K562 (cell line): Measurements from ENCODE around the gene MCMBP. TPM values are rescaled to one million over a fixed set of nuclear protein-coding genes. Genes with fewer than 3 reads are reported as not detected.

Experiments used
- ATAC-seq: fragments of 200-7000 bp; cut with Tn5 transposase; 3 replicates; pipeline ENCODE4 v1.9.1; 2020; ENCODE audit warnings: moderate library complexity
- BruUV-seq: library from RNA; stranded (reverse); fragments of 400-500 nt; replicated peaks from 2 replicates; lab custom pipeline; 2021; lab: Mats Ljungman, UMichigan
- CTCF ChIA-PET: fragments of 300-600 bp; formaldehyde crosslinking; extraction: SDS; loops from one replicate; lab custom pipeline; 2021; ENCODE audit warnings: low intra/inter-chr PET ratio; lab: Yijun Ruan, JAX
- POLR2A ChIA-PET: fragments of 300-600, 350-650 bp; sonication (Branson Sonifier 250); formaldehyde crosslinking; extraction: SDS; loops from one replicate; lab custom pipeline; 2021; ENCODE audit warnings: antibody characterized with exemption, inconsistent platforms; lab: Yijun Ruan, JAX
- DNase-seq, 4 experiments: peaks; one replicate each; pipeline versions ENCODE4 v3.0.0 to v3.0.0-alpha.2; 2011 to 2018; ENCODE audit warnings: low spot score in 3 of 4, mixed read lengths in 3 of 4; ENCODE audit errors: extremely low read depth in 1 of 4
- FAIRE-seq: peaks from 2 replicates; lab custom pipeline; 2011; peaks lifted over from hg19 to GRCh38; lab: Jason Lieb, UNC
- H2AFZ ChIP-seq: 2 replicates; pipeline ENCODE4 v1.6.0; 2011; ENCODE audit warnings: low read depth, low read length, control low read depth, inconsistent platforms
- H3K27ac ChIP-seq: fragments of 200-600 bp; 3 replicates; pipeline ENCODE4 v1.8.0; 2011; ENCODE audit warnings: low read depth, mild to moderate bottlenecking, control low read depth, inconsistent platforms, low read length, moderate library complexity, mixed read lengths; ENCODE audit errors: extremely low read depth
- H3K27me3 ChIP-seq, 2 experiments: fragments of 300-600 bp in 1 of 2; 2 replicates in 1 of 2; 3 replicates in 1 of 2; pipeline versions ENCODE4 v1.6.0 to v1.8.0; 2011; ENCODE audit warnings: inconsistent platforms in 2 of 2, low read length in 2 of 2, mild to moderate bottlenecking in 1 of 2, mixed read lengths in 1 of 2, moderate library complexity in 1 of 2; ENCODE audit not compliant: control insufficient read depth in 2 of 2, insufficient read depth in 2 of 2
- H3K36me3 ChIP-seq: fragments of 300-600 bp; 3 replicates; pipeline ENCODE4 v1.8.0; 2011; ENCODE audit warnings: mild to moderate bottlenecking, low read length, inconsistent platforms; ENCODE audit not compliant: control insufficient read depth, insufficient read depth
- H3K4me1 ChIP-seq, 2 experiments: fragments of 200-600 bp in 1 of 2; replicated peaks in 1 of 2; 2 replicates in 1 of 2; 3 replicates in 1 of 2; pipeline versions ENCODE4 v1.5.1 to v1.8.0; 2011; ENCODE audit warnings: inconsistent platforms in 2 of 2, low read length in 2 of 2, mild to moderate bottlenecking in 1 of 2, mixed read lengths in 1 of 2, moderate library complexity in 1 of 2; ENCODE audit not compliant: control insufficient read depth in 2 of 2, insufficient read depth in 2 of 2
- H3K4me2 ChIP-seq: 2 replicates; pipeline ENCODE4 v1.6.1; 2011; ENCODE audit warnings: low read length, control low read depth, inconsistent platforms, mixed read lengths; ENCODE audit not compliant: insufficient read depth
- H3K4me3 ChIP-seq: fragments of 200-600 bp; sonication (generic), shearing (Covaris generic); 2 replicates; pipeline ENCODE4 v1.5.1; 2016; ENCODE audit warnings: control low read depth, inconsistent platforms
- H3K79me2 ChIP-seq: fragments of 200-600 bp; 3 replicates; pipeline ENCODE4 v1.8.0; 2011; ENCODE audit warnings: low read length, inconsistent platforms; ENCODE audit not compliant: control insufficient read depth, insufficient read depth
- H3K9ac ChIP-seq, 2 experiments: 2 replicates each; pipeline versions ENCODE4 v1.6.0 to v1.6.1; 2011; ENCODE audit warnings: low read depth in 2 of 2, low read length in 2 of 2, control low read depth in 1 of 2, inconsistent platforms in 1 of 2, mild to moderate bottlenecking in 1 of 2, mixed read lengths in 1 of 2; ENCODE audit not compliant: insufficient read depth in 1 of 2
- H3K9me1 ChIP-seq: one replicate; pipeline ENCODE4 v1.6.0; 2011; ENCODE audit warnings: inconsistent platforms, mild to moderate bottlenecking, low read length, moderate library complexity; ENCODE audit not compliant: control insufficient read depth, insufficient read depth
- H3K9me3 ChIP-seq: replicated peaks from 2 replicates; pipeline ENCODE4 v1.5.1; 2011; ENCODE audit warnings: low read depth, low read length, inconsistent platforms; ENCODE audit not compliant: control insufficient read depth, insufficient read depth
- H4K20me1 ChIP-seq: replicated peaks from 2 replicates; pipeline ENCODE4 v1.6.1; 2011; ENCODE audit warnings: low read length, inconsistent platforms, mixed read lengths; ENCODE audit not compliant: control insufficient read depth, insufficient read depth
- DIDO1 ChIP-seq: fragments of 450-650 bp; IDR thresholded peaks from 2 replicates; pipeline ENCODE4 v1.6.1; 2016; ENCODE audit warnings: low read depth, missing biosample characterization, missing genetic modification characterization
- MAFK ChIP-seq: IDR thresholded peaks from 2 replicates; pipeline ENCODE4 v1.6.1; 2011; ENCODE audit warnings: low read length, improper control_type of control experiment
- MCM7 ChIP-seq, 2 experiments: fragments of 450-650 bp; IDR thresholded peaks; 2 replicates each; pipeline ENCODE4 v1.6.1; 2016 to 2018
- MED1 ChIP-seq: sonication (generic); formaldehyde crosslinking; IDR thresholded peaks from 2 replicates; pipeline ENCODE4 v1.8.1; 2023; ENCODE audit warnings: missing genetic modification reagents, borderline replicate concordance
- MNT ChIP-seq, 2 experiments: fragments of 450-650 bp; conservative IDR thresholded peaks; 2 replicates each; pipeline ENCODE4 v1.6.1; 2017; ENCODE audit warnings: mild to moderate bottlenecking in 2 of 2, moderate library complexity in 2 of 2
- NFIC ChIP-seq: fragments of 450-650 bp; IDR thresholded peaks from 2 replicates; pipeline ENCODE4 v1.6.1; 2017; ENCODE audit warnings: mild to moderate bottlenecking, inconsistent platforms
- PCBP1 ChIP-seq: fragments of 200-400 bp; formaldehyde crosslinking; IDR thresholded peaks from 2 replicates; pipeline ENCODE4 v1.6.1; 2018; ENCODE audit warnings: mild to moderate bottlenecking, low read depth, low read length; ENCODE audit not compliant: poor library complexity, severe bottlenecking
- RBBP5 ChIP-seq: fragments of 200-600 bp; sonication (generic); IDR thresholded peaks from 2 replicates; pipeline ENCODE4 v1.6.1; 2012; ENCODE audit warnings: borderline replicate concordance, mild to moderate bottlenecking, low read length, control low read depth, inconsistent platforms; ENCODE audit not compliant: insufficient read depth, poor library complexity, severe bottlenecking
- RBFOX2 ChIP-seq: fragments of 200-400 bp; formaldehyde crosslinking; IDR thresholded peaks from 2 replicates; pipeline ENCODE4 v1.6.1; 2017; ENCODE audit warnings: low read depth, mild to moderate bottlenecking, low read length, moderate library complexity
- TSHZ1 ChIP-seq: fragments of 250-450 bp; sonication (Bioruptor Pico); IDR thresholded peaks from 2 replicates; pipeline ENCODE4 v1.4.0; 2020; ENCODE audit warnings: mild to moderate bottlenecking, moderate library complexity
- ZFX ChIP-seq: sonication (generic); formaldehyde crosslinking; IDR thresholded peaks from 2 replicates; pipeline ENCODE4 v1.8.0; 2022; ENCODE audit warnings: mild to moderate bottlenecking, missing genetic modification reagents, moderate library complexity
- ZNF561 ChIP-seq: fragments of 450-650 bp; formaldehyde crosslinking; conservative IDR thresholded peaks from 2 replicates; pipeline ENCODE4 v1.4.0; 2020; ENCODE audit warnings: mild to moderate bottlenecking, moderate library complexity
- WGBS: fragments of 100-300 bp; shearing (Covaris generic); methylation state at CpG from one replicate; pipeline ENCODE4 v1.1.6; 2016; ENCODE audit warnings: low coverage, mixed read lengths; ENCODE audit not compliant: insufficient coverage; ENCODE audit errors: missing lambda C conversion rate; 5-methylcytosine and 5-hydroxymethylcytosine counted together
- in situ Hi-C: fragments of 300-500 bp; cut with MboI; formaldehyde crosslinking; loops from 4 replicates; pipeline ENCODE4 v1.15.0; 2018; ENCODE audit warnings: inconsistent platforms, mixed read lengths
- intact Hi-C: fragments of 100-400 bp; cut with micrococcal nuclease; formaldehyde crosslinking; loops from 2 replicates; pipeline ENCODE4 v1.14.2; 2022
- polyA plus RNA-seq, 8 experiments: library from polyadenylated mRNA; depleted of rRNA in 4 of 8; stranded (reverse) in 5 of 8; unstranded in 3 of 8; fragments of >200 nt; fragmentation: Nextera tagmentation in 2 of 8; fragmentation: Illumina TruSeq in 1 of 8; extraction: Ambion mirVana in 2 of 8; extraction: Trizol in 1 of 8; gene quantifications; 2 replicates each; pipeline versions ENCODE4 v1.2.1 to v1.2.3, GENCODE V29; 2011 to 2014; ENCODE audit warnings: inconsistent platforms in 1 of 8, missing spikeins in 1 of 8
- total RNA-seq, 7 experiments: library from RNA; depleted of rRNA in 6 of 7; stranded (reverse); fragments of >200 nt in 6 of 7; fragmentation: Illumina TruSeq in 2 of 7; extraction: Trizol in 2 of 7; gene quantifications; 2 replicates each; pipeline versions ENCODE4 v1.2.1 to v1.2.3, GENCODE V29; 2011 to 2021; ENCODE audit warnings: low replicate concordance in 1 of 7
- TF ChIP-seq, protein P1 (sequence below): fragments of 250-450 bp; sonication (Bioruptor Pico); IDR thresholded peaks from 2 replicates; pipeline ENCODE4 v1.4.0; 2020; ENCODE audit warnings: mild to moderate bottlenecking, moderate library complexity, borderline replicate concordance

The MCMBP gene
- total and polyA plus RNA-seq, 9 of the 15 experiments (the other 6 are each of a cell fraction or from before 2014, with no cell fraction given) = 11.2 to 74.3 (median 50.5) TPM

DNA sequence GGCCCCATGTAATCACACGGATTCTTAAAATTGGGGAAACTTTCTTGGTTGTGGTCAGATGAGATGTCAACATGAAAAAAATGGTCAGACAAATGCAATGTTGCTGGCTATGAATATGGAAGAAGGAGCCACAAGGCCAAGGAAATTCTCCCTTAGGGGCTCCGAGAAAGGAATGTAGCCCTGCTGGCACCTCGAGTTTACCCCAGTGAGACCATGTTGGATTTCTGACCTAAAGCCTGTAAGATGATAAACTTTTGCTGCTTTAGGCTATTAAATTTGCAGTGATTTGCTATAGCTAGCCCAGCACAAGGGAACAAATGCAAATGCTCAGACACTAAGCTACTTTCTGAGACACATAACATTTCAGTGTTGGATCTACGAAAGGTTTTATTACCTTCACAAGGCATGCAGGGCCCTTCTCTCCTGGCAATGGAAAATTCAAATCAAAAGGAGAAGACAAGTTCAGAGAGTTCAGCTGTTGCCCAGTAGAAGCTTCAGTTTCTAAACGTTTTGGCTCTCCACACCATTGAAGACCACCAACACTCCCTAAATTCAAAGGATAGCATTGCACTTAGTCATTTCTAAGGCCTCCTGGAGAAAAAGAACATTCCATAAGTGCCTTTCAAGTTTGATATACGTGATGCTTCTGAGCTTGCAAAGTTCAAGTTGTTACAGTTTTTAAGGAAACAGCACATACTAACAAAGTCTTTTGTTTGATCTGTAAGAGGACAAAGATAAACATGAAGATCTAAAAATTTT, 23.4 kb downstream of the MCMBP start:
- Histone ChIP-seq H3K27ac (no peak overlapping the region), H2AFZ (no peak overlapping the region), H3K4me2 (no peak overlapping the region), H3K36me3 (peaks cover 84% of the 10 kb centered on the region), H3K4me3 (no peak overlapping the region), H4K20me1 (no peaks in the 10 kb centered on the region), H3K9me3 (no peaks in the 10 kb centered on the region), H3K27me3 (no peaks in the 10 kb centered on the region), H3K79me2 (no peaks in the 10 kb centered on the region), H3K9me1 (no peaks in the 10 kb centered on the region), H3K9ac (no peak overlapping the region), H3K4me1 (no peaks in the 10 kb centered on the region)
- CTCF ChIA-PET = no interaction called here
- WGBS = 71% methylated on average over 5 of the region's 6 CpGs
- POLR2A ChIA-PET = interaction anchor here (1.0 kb wide), 1 partner anchor 10 kb away, joined by 3 read pairs; no protein-coding TSS in a partner anchor
- TF ChIP-seq MCM7 (IDR thresholded peaks at IDR 0.05) (no peak), MED1 (CRISPR knock-in tag) (no peak), PCBP1 (no peak), ZNF561 (no peak), NFIC (no peak), RBFOX2 (no peak), MAFK (no peak), MNT (conservative IDR thresholded peaks at IDR 0.05) (no peak), TSHZ1 (CRISPR knock-in tag) (no peak), ZFX (no peak), DIDO1 (no peak), RBBP5 (no peak)
- TF ChIP-seq, protein P1, sequence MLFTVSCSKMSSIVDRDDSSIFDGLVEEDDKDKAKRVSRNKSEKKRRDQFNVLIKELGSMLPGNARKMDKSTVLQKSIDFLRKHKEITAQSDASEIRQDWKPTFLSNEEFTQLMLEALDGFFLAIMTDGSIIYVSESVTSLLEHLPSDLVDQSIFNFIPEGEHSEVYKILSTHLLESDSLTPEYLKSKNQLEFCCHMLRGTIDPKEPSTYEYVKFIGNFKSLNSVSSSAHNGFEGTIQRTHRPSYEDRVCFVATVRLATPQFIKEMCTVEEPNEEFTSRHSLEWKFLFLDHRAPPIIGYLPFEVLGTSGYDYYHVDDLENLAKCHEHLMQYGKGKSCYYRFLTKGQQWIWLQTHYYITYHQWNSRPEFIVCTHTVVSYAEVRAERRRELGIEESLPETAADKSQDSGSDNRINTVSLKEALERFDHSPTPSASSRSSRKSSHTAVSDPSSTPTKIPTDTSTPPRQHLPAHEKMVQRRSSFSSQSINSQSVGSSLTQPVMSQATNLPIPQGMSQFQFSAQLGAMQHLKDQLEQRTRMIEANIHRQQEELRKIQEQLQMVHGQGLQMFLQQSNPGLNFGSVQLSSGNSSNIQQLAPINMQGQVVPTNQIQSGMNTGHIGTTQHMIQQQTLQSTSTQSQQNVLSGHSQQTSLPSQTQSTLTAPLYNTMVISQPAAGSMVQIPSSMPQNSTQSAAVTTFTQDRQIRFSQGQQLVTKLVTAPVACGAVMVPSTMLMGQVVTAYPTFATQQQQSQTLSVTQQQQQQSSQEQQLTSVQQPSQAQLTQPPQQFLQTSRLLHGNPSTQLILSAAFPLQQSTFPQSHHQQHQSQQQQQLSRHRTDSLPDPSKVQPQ (CRISPR knock-in tag) = no peak
- no TSS peak for BruUV-seq
- in situ Hi-C loops (no loop called here), intact Hi-C loops (no loop called here)
- no peak for DNase-seq
- FAIRE-seq = no peak
- no peak for ATAC-seq
